ENCODE measurements around the gene APBA1.

APBA1 gene

GRCh38 chr9:69589156-69589555 is 83.0 kb downstream of the APBA1 start:
- no peaks in the 10 kb centered on the region for H3K9me3 ChIP-seq (ENCODE audit: insufficient read depth, low read length, severe bottlenecking)
- no peak overlapping the region for H3K4me3 ChIP-seq (ENCODE audit: low read depth in 1 of 2, low read length in 2 of 2)

GRCh38 chr9:69585571-69585970 is 86.6 kb downstream of the APBA1 start:
- Histone ChIP-seq H3K9ac (ENCODE audit: low read depth, low read length) (no peak overlapping the region), H3K27me3 (ENCODE audit: insufficient read depth, low read length, poor library complexity) (no peaks in the 10 kb centered on the region), H3K79me2 (ENCODE audit: insufficient read depth, low read length) (no peaks in the 10 kb centered on the region), H3K27ac (ENCODE audit: low read length) (no peak overlapping the region), H3K9me3 (ENCODE audit: insufficient read depth, low read length, severe bottlenecking) (no peaks in the 10 kb centered on the region), H2AFZ (ENCODE audit: low read depth, low read length) (no peak overlapping the region), H3K36me3 (ENCODE audit: insufficient read depth, low read length) (no peaks in the 10 kb centered on the region), H3K4me1 (ENCODE audit: insufficient read depth, low read length) (no peaks in the 10 kb centered on the region), H3K4me3 (ENCODE audit: low read depth in 1 of 2, low read length in 2 of 2) (no peak overlapping the region), H4K20me1 (ENCODE audit: insufficient read depth, low read length) (no peaks in the 10 kb centered on the region), H3K4me2 (ENCODE audit: insufficient read depth, low read length) (no peak overlapping the region)
- TF ChIP-seq EZH2 (IDR thresholded peaks at IDR 0.05; ENCODE audit: borderline replicate concordance, low read depth, low read length, severe bottlenecking) (no peak), CTCF (IDR thresholded peaks at IDR 0.05; ENCODE audit: borderline replicate concordance, extremely low read depth, low read length, poor library complexity, severe bottlenecking) (no peak)
- ATAC-seq (ENCODE audit: insufficient read depth, low read depth) (no peak), DNase-seq (no peak)

More at GRCh38 chr9:69589156-69589555, 83.0 kb downstream of the APBA1 start:
- no peaks in the 10 kb centered on the region for H3K4me1 ChIP-seq (ENCODE audit: insufficient read depth, low read length)
- no peak overlapping the region for H3K27ac ChIP-seq (ENCODE audit: low read length)
- TF ChIP-seq CTCF (IDR thresholded peaks at IDR 0.05; ENCODE audit: borderline replicate concordance, extremely low read depth, low read length, poor library complexity, severe bottlenecking): no peak
- no peak for TF ChIP-seq EZH2 (IDR thresholded peaks at IDR 0.05; ENCODE audit: borderline replicate concordance, low read depth, low read length, severe bottlenecking)
- no peaks in the 10 kb centered on the region for H3K36me3 ChIP-seq (ENCODE audit: insufficient read depth, low read length)
- no peaks in the 10 kb centered on the region for H4K20me1 ChIP-seq (ENCODE audit: insufficient read depth, low read length)
- no peak for DNase-seq
- H3K4me2 ChIP-seq (ENCODE audit: insufficient read depth, low read length): no peak overlapping the region
- H3K79me2 ChIP-seq (ENCODE audit: insufficient read depth, low read length): no peaks in the 10 kb centered on the region
- ATAC-seq (ENCODE audit: insufficient read depth, low read depth): no peak
- H3K27me3 ChIP-seq (ENCODE audit: insufficient read depth, low read length, poor library complexity): no peaks in the 10 kb centered on the region
- no peak overlapping the region for H2AFZ ChIP-seq (ENCODE audit: low read depth, low read length)
- H3K9ac ChIP-seq (ENCODE audit: low read depth, low read length): no peak overlapping the region

- Histone ChIP-seq H3K4me1 (ENCODE audit: insufficient read depth, low read length) (no peaks in the 10 kb centered on the region), H3K27me3 (ENCODE audit: insufficient read depth, low read length, poor library complexity) (no peaks in the 10 kb centered on the region), H3K4me2 (ENCODE audit: insufficient read depth, low read length) (no peak overlapping the region)
Measured at GRCh38 chr9:69584759-69585158, 87.4 kb downstream of the APBA1 start.

More at GRCh38 chr9:69584759-69585158, 87.4 kb downstream of the APBA1 start:
- H3K36me3 ChIP-seq (ENCODE audit: insufficient read depth, low read length): no peaks in the 10 kb centered on the region
- H3K27ac ChIP-seq (ENCODE audit: low read length): no peak overlapping the region
- no peaks in the 10 kb centered on the region for H3K9me3 ChIP-seq (ENCODE audit: insufficient read depth, low read length, severe bottlenecking)
- ATAC-seq (ENCODE audit: insufficient read depth, low read depth) (no peak), DNase-seq (no peak)
- no peak overlapping the region for H3K4me3 ChIP-seq (ENCODE audit: low read depth in 1 of 2, low read length in 2 of 2)
- H3K79me2 ChIP-seq (ENCODE audit: insufficient read depth, low read length): no peaks in the 10 kb centered on the region
- H4K20me1 ChIP-seq (ENCODE audit: insufficient read depth, low read length): no peaks in the 10 kb centered on the region
- H2AFZ ChIP-seq (ENCODE audit: low read depth, low read length): no peak overlapping the region
- no peak overlapping the region for H3K9ac ChIP-seq (ENCODE audit: low read depth, low read length)
- TF ChIP-seq EZH2 (IDR thresholded peaks at IDR 0.05; ENCODE audit: borderline replicate concordance, low read depth, low read length, severe bottlenecking): no peak
- no peak for TF ChIP-seq CTCF (IDR thresholded peaks at IDR 0.05; ENCODE audit: borderline replicate concordance, extremely low read depth, low read length, poor library complexity, severe bottlenecking)
